Vagina (tissue), 2 donors: ENCODE data around the gene CASP4.

Source experiments
- POLR2A ChIP-seq, 2 donors: fragments of 450-650 bp; IDR thresholded peaks; one replicate each; pipeline ENCODE4 v1.6.1; 2017; ENCODE audit warnings: antibody characterized with exemption in 2 of 2, mild to moderate bottlenecking in 2 of 2, moderate library complexity in 2 of 2
- TF ChIP-seq, protein P1 (sequence below), 3 experiments: fragments of 450-650 bp in 2 of 3; fragments of 200-600 bp in 1 of 3; sonication (generic) in 1 of 3; IDR thresholded peaks; one replicate each; pipeline ENCODE4 v1.5.1; 2017 to 2019; ENCODE audit warnings: antibody characterized with exemption in 3 of 3, mild to moderate bottlenecking in 2 of 3, moderate library complexity in 2 of 3

- TF ChIP-seq, protein P1, sequence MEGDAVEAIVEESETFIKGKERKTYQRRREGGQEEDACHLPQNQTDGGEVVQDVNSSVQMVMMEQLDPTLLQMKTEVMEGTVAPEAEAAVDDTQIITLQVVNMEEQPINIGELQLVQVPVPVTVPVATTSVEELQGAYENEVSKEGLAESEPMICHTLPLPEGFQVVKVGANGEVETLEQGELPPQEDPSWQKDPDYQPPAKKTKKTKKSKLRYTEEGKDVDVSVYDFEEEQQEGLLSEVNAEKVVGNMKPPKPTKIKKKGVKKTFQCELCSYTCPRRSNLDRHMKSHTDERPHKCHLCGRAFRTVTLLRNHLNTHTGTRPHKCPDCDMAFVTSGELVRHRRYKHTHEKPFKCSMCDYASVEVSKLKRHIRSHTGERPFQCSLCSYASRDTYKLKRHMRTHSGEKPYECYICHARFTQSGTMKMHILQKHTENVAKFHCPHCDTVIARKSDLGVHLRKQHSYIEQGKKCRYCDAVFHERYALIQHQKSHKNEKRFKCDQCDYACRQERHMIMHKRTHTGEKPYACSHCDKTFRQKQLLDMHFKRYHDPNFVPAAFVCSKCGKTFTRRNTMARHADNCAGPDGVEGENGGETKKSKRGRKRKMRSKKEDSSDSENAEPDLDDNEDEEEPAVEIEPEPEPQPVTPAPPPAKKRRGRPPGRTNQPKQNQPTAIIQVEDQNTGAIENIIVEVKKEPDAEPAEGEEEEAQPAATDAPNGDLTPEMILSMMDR (IDR thresholded peaks at IDR 0.05), result no peak
- TF ChIP-seq POLR2A (IDR thresholded peaks at IDR 0.05), result no peak
Measured at GRCh38 chr11:104907521-104908185, 60.7 kb downstream of the CASP4 start.
